B cell (primary cell): Measurements from ENCODE around the gene PDCD4. TPM values are rescaled to one million over a fixed set of nuclear protein-coding genes. Genes with fewer than 3 reads are reported as not detected.

Experiments
- ATAC-seq: fragments of 200-7000 bp; cut with Tn5 transposase; one replicate; pipeline ENCODE4 v1.10.0; 2021; ENCODE audit warnings: low read depth, mild to moderate bottlenecking, moderate number of reproducible peaks, moderate library complexity
- CTCF ChIA-PET: fragments of 350-600 bp; sonication (Branson Sonifier 250); formaldehyde crosslinking; loops from one replicate; lab custom pipeline; 2021; ENCODE audit warnings: antibody characterized with exemption, inconsistent platforms; lab: Charles Lee
- POLR2A ChIA-PET: fragments of 350-600 bp; sonication (Branson Sonifier 250); formaldehyde crosslinking; loops from one replicate; lab custom pipeline; 2021; ENCODE audit warnings: antibody characterized with exemption; lab: Charles Lee
- DNase-seq: peaks from one replicate; pipeline ENCODE4 v3.0.0; 2013
- H2AFZ ChIP-seq: 2 replicates; pipeline ENCODE4 v1.6.1; 2012; ENCODE audit warnings: mild to moderate bottlenecking, low read depth, low read length; ENCODE audit not compliant: insufficient read depth, poor library complexity, severe bottlenecking
- H3K27ac ChIP-seq, 2 donors: 1 replicate in 1 of 2; 2 replicates in 1 of 2; pipeline ENCODE4 v1.5.1; 2012 to 2013; ENCODE audit warnings: low read length in 2 of 2, mild to moderate bottlenecking in 2 of 2, moderate library complexity in 1 of 2
- H3K27me3 ChIP-seq, 4 experiments: fragments of 200-600 bp in 1 of 4; sonication (generic) in 1 of 4; replicated peaks in 1 of 4; 1 replicate in 2 of 4; 2 replicates in 2 of 4; pipeline versions ENCODE4 v1.6.1 to v1.7.0; 2013 to 2016; ENCODE audit warnings: low read length in 3 of 4, mild to moderate bottlenecking in 2 of 4, mixed read lengths in 1 of 4, moderate library complexity in 1 of 4; ENCODE audit not compliant: insufficient read depth in 4 of 4, control insufficient read depth in 3 of 4; ENCODE audit errors: control extremely low read depth in 1 of 4
- H3K36me3 ChIP-seq, 2 experiments: replicated peaks in 1 of 2; 1 replicate in 1 of 2; 2 replicates in 1 of 2; pipeline versions ENCODE4 v1.6.1 to v1.7.1; 2013; ENCODE audit warnings: low read length in 1 of 2; ENCODE audit not compliant: insufficient read depth in 2 of 2, control insufficient read depth in 1 of 2; ENCODE audit errors: control extremely low read depth in 1 of 2, extremely low read depth in 1 of 2
- H3K4me1 ChIP-seq, 2 donors: fragments of 200-600 bp in 1 of 2; sonication (generic) in 1 of 2; 1 replicate in 1 of 2; 2 replicates in 1 of 2; pipeline versions ENCODE4 v1.5.1 to v1.6.1; 2013 to 2017; ENCODE audit warnings: low read length in 2 of 2; ENCODE audit not compliant: control insufficient read depth in 2 of 2, insufficient read depth in 2 of 2
- H3K4me2 ChIP-seq: replicated peaks from 2 replicates; pipeline ENCODE3; 2012; ENCODE audit warnings: mild to moderate bottlenecking, low read depth, low read length; ENCODE audit not compliant: poor library complexity, severe bottlenecking
- H3K4me3 ChIP-seq, 5 experiments: fragments of 200-600 bp in 1 of 5; sonication (generic) in 1 of 5; 1 replicate in 3 of 5; 2 replicates in 2 of 5; pipeline versions ENCODE4 v1.5.1 to v1.7.0; 2011 to 2016; ENCODE audit warnings: low read length in 4 of 5, mild to moderate bottlenecking in 4 of 5, low read depth in 2 of 5, control low read depth in 1 of 5, moderate library complexity in 1 of 5; ENCODE audit not compliant: insufficient read depth in 1 of 5; ENCODE audit errors: control extremely low read depth in 1 of 5, extremely low read depth in 1 of 5
- H3K79me2 ChIP-seq: fragments of 200-600 bp; sonication (generic); one replicate; pipeline ENCODE4 v1.6.0; 2016; ENCODE audit warnings: low read length; ENCODE audit not compliant: control insufficient read depth, insufficient read depth
- H3K9ac ChIP-seq: fragments of 200-600 bp; sonication (generic); 2 replicates; pipeline ENCODE4 v1.6.1; 2017; ENCODE audit warnings: mild to moderate bottlenecking, low read length, moderate library complexity
- H3K9me3 ChIP-seq, 3 donors: one replicate each; pipeline versions ENCODE4 v1.6.1 to v1.7.1; 2013; ENCODE audit warnings: low read length in 2 of 3; ENCODE audit not compliant: control insufficient read depth in 2 of 3, insufficient read depth in 1 of 3; ENCODE audit errors: control extremely low read depth in 1 of 3
- H4K20me1 ChIP-seq: 2 replicates; pipeline ENCODE4 v1.6.0; 2012; ENCODE audit warnings: mild to moderate bottlenecking, low read length; ENCODE audit not compliant: insufficient read depth, control insufficient read depth, poor library complexity, severe bottlenecking
- H3K27ac Mint-ChIP-seq: one replicate; pipeline ENCODE4 v1.8.0; 2021; ENCODE audit warnings: mixed read lengths
- H3K27me3 Mint-ChIP-seq: one replicate; pipeline ENCODE4 v1.8.0; 2021; ENCODE audit warnings: mixed read lengths
- H3K4me1 Mint-ChIP-seq: one replicate; pipeline ENCODE4 v1.8.0; 2021; ENCODE audit warnings: mixed read lengths
- H3K4me3 Mint-ChIP-seq: one replicate; pipeline ENCODE4 v1.8.0; 2021; ENCODE audit warnings: mixed read lengths
- H3K9me3 Mint-ChIP-seq: one replicate; pipeline ENCODE4 v1.8.0; 2022; ENCODE audit warnings: mixed read lengths; ENCODE audit not compliant: insufficient read depth
- EZH2 ChIP-seq: IDR thresholded peaks from 2 replicates; pipeline ENCODE4 v1.6.1; 2012; ENCODE audit warnings: borderline replicate concordance, low read depth, mild to moderate bottlenecking, moderate library complexity, low read length; ENCODE audit not compliant: insufficient read depth, poor library complexity, severe bottlenecking
- WGBS: methylation state at CpG from one replicate; pipeline ENCODE4 v1.1.5; 2013; ENCODE audit warnings: missing lambda C conversion rate; ENCODE audit not compliant: insufficient coverage; 5-methylcytosine and 5-hydroxymethylcytosine counted together
- intact Hi-C: fragments of 100-400 bp; cut with micrococcal nuclease; formaldehyde crosslinking; loops from one replicate; pipeline ENCODE4 v1.10.0; 2022
- polyA plus RNA-seq: library from polyadenylated mRNA; depleted of rRNA; stranded (reverse); fragments of >200 nt; gene quantifications from 2 replicates; pipeline ENCODE4 v1.2.3, GENCODE V29; 2012
- total RNA-seq, 2 donors: library from RNA; stranded (reverse); fragments of 120-200 nt in 1 of 2; gene quantifications; 1 replicate in 1 of 2; 2 replicates in 1 of 2; pipeline versions ENCODE4 v1.2.3 to v1.2.4, GENCODE V29; 2013 to 2022
- TF ChIP-seq, protein P1 (sequence below): fragments of 200-600 bp; IDR thresholded peaks from one replicate; pipeline ENCODE4 v1.8.0; 2022; ENCODE audit warnings: antibody characterized with exemption, mild to moderate bottlenecking

The PDCD4 gene
- total and polyA plus RNA-seq, 2 donors (not counting 1 experiment from before 2014, with no cell fraction given), result 33.9 to 169 TPM

DNA sequence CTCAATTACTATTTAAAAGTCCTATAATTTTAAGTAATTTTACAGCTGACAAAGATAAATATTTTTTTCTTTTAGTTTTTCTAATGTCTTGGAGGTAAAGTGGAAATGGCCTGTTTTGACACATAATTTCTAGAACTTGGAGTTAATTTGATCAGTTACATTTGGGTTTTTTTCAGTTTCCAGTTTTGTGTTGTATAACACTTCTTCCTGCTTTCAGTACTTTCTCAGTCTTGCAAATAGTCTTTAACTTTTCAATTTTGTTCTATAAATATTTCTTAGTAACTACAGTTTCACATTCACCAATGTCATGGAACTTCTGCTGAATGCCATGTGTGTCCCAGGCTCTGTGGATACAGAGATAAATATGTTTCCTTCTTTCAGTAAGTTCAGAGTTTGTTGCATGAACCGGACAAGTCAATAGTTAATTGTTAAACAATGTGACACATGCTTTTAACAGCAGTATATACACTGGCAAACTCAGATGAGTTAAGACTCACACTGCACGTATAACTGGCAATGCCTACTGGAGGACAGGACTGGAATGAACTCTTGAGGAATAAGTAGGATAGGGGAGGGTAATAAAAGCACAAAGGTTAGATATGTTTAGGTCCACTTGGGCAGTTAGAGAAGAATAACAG lies 52.2 kb downstream of the PDCD4 start:
- H3K79me2 ChIP-seq, result peaks cover 90% of the 10 kb centered on the region
- H3K4me1 ChIP-seq, result peaks cover 23 to 63% of the 10 kb centered on the region in 2 donors
- H4K20me1 ChIP-seq, result peaks cover 57% of the 10 kb centered on the region
- no peak overlapping the region for H3K4me3 ChIP-seq
- no peaks in the 10 kb centered on the region for H3K27me3 Mint-ChIP-seq
- no peak overlapping the region for H3K9ac ChIP-seq
- H2AFZ ChIP-seq, result no peak overlapping the region
- TF ChIP-seq, protein P1, sequence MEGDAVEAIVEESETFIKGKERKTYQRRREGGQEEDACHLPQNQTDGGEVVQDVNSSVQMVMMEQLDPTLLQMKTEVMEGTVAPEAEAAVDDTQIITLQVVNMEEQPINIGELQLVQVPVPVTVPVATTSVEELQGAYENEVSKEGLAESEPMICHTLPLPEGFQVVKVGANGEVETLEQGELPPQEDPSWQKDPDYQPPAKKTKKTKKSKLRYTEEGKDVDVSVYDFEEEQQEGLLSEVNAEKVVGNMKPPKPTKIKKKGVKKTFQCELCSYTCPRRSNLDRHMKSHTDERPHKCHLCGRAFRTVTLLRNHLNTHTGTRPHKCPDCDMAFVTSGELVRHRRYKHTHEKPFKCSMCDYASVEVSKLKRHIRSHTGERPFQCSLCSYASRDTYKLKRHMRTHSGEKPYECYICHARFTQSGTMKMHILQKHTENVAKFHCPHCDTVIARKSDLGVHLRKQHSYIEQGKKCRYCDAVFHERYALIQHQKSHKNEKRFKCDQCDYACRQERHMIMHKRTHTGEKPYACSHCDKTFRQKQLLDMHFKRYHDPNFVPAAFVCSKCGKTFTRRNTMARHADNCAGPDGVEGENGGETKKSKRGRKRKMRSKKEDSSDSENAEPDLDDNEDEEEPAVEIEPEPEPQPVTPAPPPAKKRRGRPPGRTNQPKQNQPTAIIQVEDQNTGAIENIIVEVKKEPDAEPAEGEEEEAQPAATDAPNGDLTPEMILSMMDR, result no peak
- no peak for TF ChIP-seq EZH2
- H3K27ac ChIP-seq, result peak overlapping the region in 1 of 2 donors; percentile 53
- WGBS, result 71% methylated on average over 1 of the region's 2 CpGs
- no peak for DNase-seq
- H3K4me1 Mint-ChIP-seq, result peaks cover 58% of the 10 kb centered on the region
- H3K4me2 ChIP-seq, result peak overlapping the region; percentile 27
- CTCF ChIA-PET, result interaction anchor here (1.2 kb wide), 1 partner anchor 121 kb away, joined by 4 read pairs; no protein-coding TSS in a partner anchor
- H3K36me3 ChIP-seq, result peaks cover 0 to 2% of the 10 kb centered on the region in 2 experiments
- H3K9me3 ChIP-seq, result no peaks in the 10 kb centered on the region
- no peaks in the 10 kb centered on the region for H3K9me3 Mint-ChIP-seq
- POLR2A ChIA-PET, result no interaction called here
- ATAC-seq, result no peak
- peak overlapping the region; percentile 68 for H3K4me3 Mint-ChIP-seq
- peak overlapping the region; percentile 69 for H3K27ac Mint-ChIP-seq
- H3K27me3 ChIP-seq, result no peaks in the 10 kb centered on the region
- intact Hi-C loops, result loop anchor here (5.0 kb wide), 3 partner anchors 48 to 78 kb away; no protein-coding TSS in a partner anchor

DNA sequence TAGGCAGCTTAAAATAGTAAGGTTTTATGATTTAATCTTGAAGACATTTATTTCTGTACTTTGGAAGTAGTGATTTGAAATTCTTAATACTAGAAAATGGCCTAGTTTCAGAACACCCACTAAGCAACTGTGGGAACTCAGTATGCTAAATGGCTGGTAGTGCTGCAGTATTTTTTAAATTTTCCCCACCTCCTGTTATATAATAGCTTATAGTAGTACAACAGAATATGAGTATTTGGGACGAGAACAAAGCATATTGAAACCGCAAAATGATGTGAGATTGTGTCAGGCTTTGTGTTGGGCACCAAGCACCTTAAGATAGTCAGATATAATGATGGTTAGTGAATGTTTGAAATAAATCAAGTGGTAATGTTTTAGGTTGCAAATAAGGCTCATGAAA lies 55.7 kb downstream of the PDCD4 start:
- TF ChIP-seq, protein P1, result no peak
- TF ChIP-seq EZH2, result no peak
- no peak overlapping the region for H3K4me3 Mint-ChIP-seq
- intact Hi-C loops, result no loop called here

More for the DNA sequence above, 55.7 kb downstream of the PDCD4 start:
- WGBS, result 100% methylated on average over 2 of the region's 2 CpGs
- DNase-seq (no peak), ATAC-seq (no peak)
- Mint-ChIP-seq H3K9me3 (no peaks in the 10 kb centered on the region), H3K4me1 (peaks cover 48% of the 10 kb centered on the region), H3K27ac (no peak overlapping the region), H3K27me3 (no peaks in the 10 kb centered on the region)
- H2AFZ ChIP-seq, result no peak overlapping the region
- POLR2A ChIA-PET, result no interaction called here
- H3K27me3 ChIP-seq, result no peaks in the 10 kb centered on the region
- CTCF ChIA-PET, result interaction anchor here (0.6 to 1.4 kb wide), 2 partner anchors 18 to 255 kb away, joined by 3 read pairs; no protein-coding TSS in a partner anchor
- H3K9ac ChIP-seq, result no peak overlapping the region
- peaks cover 33 to 72% of the 10 kb centered on the region in 2 donors for H3K4me1 ChIP-seq
- no peak overlapping the region for H3K4me2 ChIP-seq
- H4K20me1 ChIP-seq, result peaks cover 81% of the 10 kb centered on the region
- H3K79me2 ChIP-seq, result peaks cover 100% of the 10 kb centered on the region
- H3K9me3 ChIP-seq, result no peaks in the 10 kb centered on the region
- peaks cover 0 to 2% of the 10 kb centered on the region in 2 experiments for H3K36me3 ChIP-seq
- H3K27ac ChIP-seq, result no peak overlapping the region
- no peak overlapping the region for H3K4me3 ChIP-seq
